Neural cell (in vitro differentiated cells): Measurements from ENCODE around the gene PLD1. TPM values are rescaled to one million over a fixed set of nuclear protein-coding genes. Genes with fewer than 3 reads are reported as not detected.

Experiments
- H2AFZ ChIP-seq: fragments of 200-600, 300-800 bp; sonication (generic), shearing (Covaris generic); 2 replicates; pipeline ENCODE4 v1.6.0; 2014; ENCODE audit warnings: low read depth, mild to moderate bottlenecking, antibody characterized with exemption, low read length, moderate library complexity
- H3F3A ChIP-seq: fragments of 200-600 bp; shearing (Covaris generic); 2 replicates; pipeline ENCODE4 v1.6.1; 2016; ENCODE audit warnings: mild to moderate bottlenecking, moderate library complexity, mixed read lengths, antibody characterized with exemption, low read length; ENCODE audit not compliant: insufficient read depth, poor library complexity, severe bottlenecking
- H3K27ac ChIP-seq: fragments of 200-600, 300-800 bp; sonication (generic), shearing (Covaris generic); 2 replicates; pipeline ENCODE4 v1.5.1; 2014; ENCODE audit warnings: mild to moderate bottlenecking, low read length, moderate library complexity
- H3K27me3 ChIP-seq: fragments of 300-800, 200-600 bp; sonication (generic), shearing (Covaris generic); 2 replicates; pipeline ENCODE4 v1.6.0; 2014; ENCODE audit warnings: mild to moderate bottlenecking, low read depth, low read length, moderate library complexity; ENCODE audit not compliant: insufficient read depth
- H3K36me3 ChIP-seq: fragments of 300-800, 200-600 bp; sonication (generic), shearing (Covaris generic); 2 replicates; pipeline ENCODE4 v1.5.1; 2014; ENCODE audit warnings: mild to moderate bottlenecking, antibody characterized with exemption, low read length, moderate library complexity; ENCODE audit not compliant: insufficient read depth
- H3K4me2 ChIP-seq: fragments of 300-800, 200-600 bp; sonication (generic), shearing (Covaris generic); 2 replicates; pipeline ENCODE4 v1.6.0; 2014; ENCODE audit warnings: mild to moderate bottlenecking, low read length
- H3K4me3 ChIP-seq: fragments of 300-800, 200-600 bp; sonication (generic), shearing (Covaris generic); 2 replicates; pipeline ENCODE4 v1.5.1; 2014; ENCODE audit warnings: mild to moderate bottlenecking, low read length, moderate library complexity
- H3K79me2 ChIP-seq: fragments of 200-600 bp; shearing (Covaris generic); replicated peaks from 2 replicates; pipeline ENCODE4 v1.6.0; 2014; ENCODE audit warnings: mild to moderate bottlenecking, low read length, moderate library complexity; ENCODE audit not compliant: insufficient read depth
- H3K9ac ChIP-seq: fragments of 300-800, 200-600 bp; sonication (generic), shearing (Covaris generic); 2 replicates; pipeline ENCODE4 v1.6.1; 2016; ENCODE audit warnings: mild to moderate bottlenecking, low read length, mixed read lengths
- H3K9me2 ChIP-seq: fragments of 200-600 bp; shearing (Covaris generic); 2 replicates; pipeline ENCODE4 v1.6.1; 2016; ENCODE audit warnings: mild to moderate bottlenecking, low read length, mixed read lengths; ENCODE audit not compliant: insufficient read depth
- H3K9me3 ChIP-seq: fragments of 200-600, 300-800 bp; sonication (generic), shearing (Covaris generic); 2 replicates; pipeline ENCODE4 v1.6.1; 2016; ENCODE audit warnings: mild to moderate bottlenecking, mixed run types, low read length, moderate library complexity, mixed read lengths
- H4K20me1 ChIP-seq: fragments of 200-600 bp; shearing (Covaris generic); 2 replicates; pipeline ENCODE4 v1.6.1; 2016; ENCODE audit warnings: mild to moderate bottlenecking, mixed run types; ENCODE audit not compliant: insufficient read depth
- CTCF ChIP-seq: fragments of 450-650 bp; IDR thresholded peaks from 2 replicates; pipeline ENCODE4 v1.5.1; 2014; ENCODE audit warnings: antibody characterized with exemption, mild to moderate bottlenecking, moderate library complexity; ENCODE audit not compliant: poor library complexity, severe bottlenecking
- EP300 ChIP-seq: fragments of 450-650 bp; conservative IDR thresholded peaks from 2 replicates; pipeline ENCODE4 v1.6.1; 2014; ENCODE audit warnings: antibody characterized with exemption, mild to moderate bottlenecking, moderate library complexity; ENCODE audit not compliant: poor library complexity, severe bottlenecking
- EZH2 ChIP-seq: fragments of 200-600, 300-800 bp; shearing (Covaris generic), sonication (generic); IDR thresholded peaks from 2 replicates; pipeline ENCODE4 v1.6.1; 2014; ENCODE audit warnings: antibody characterized with exemption, low read length, borderline replicate concordance, mild to moderate bottlenecking; ENCODE audit not compliant: insufficient read depth, poor library complexity, severe bottlenecking
- MXI1 ChIP-seq: fragments of 450-650 bp; conservative IDR thresholded peaks from 2 replicates; pipeline ENCODE4 v1.6.1; 2014; ENCODE audit warnings: antibody characterized with exemption, mild to moderate bottlenecking; ENCODE audit not compliant: poor library complexity, severe bottlenecking
- POLR2AphosphoS5 ChIP-seq: IDR thresholded peaks from 2 replicates; pipeline ENCODE4 v1.6.1; 2012
- RAD21 ChIP-seq: fragments of 450-650 bp; conservative IDR thresholded peaks from 2 replicates; pipeline ENCODE4 v1.6.1; 2014; ENCODE audit warnings: antibody characterized with exemption, mild to moderate bottlenecking, moderate library complexity
- REST ChIP-seq: IDR thresholded peaks from 2 replicates; pipeline ENCODE4 v1.6.1; 2012; ENCODE audit warnings: borderline replicate concordance
- SMC3 ChIP-seq: fragments of 450-650 bp; conservative IDR thresholded peaks from 2 replicates; pipeline ENCODE4 v1.6.1; 2014; ENCODE audit warnings: antibody characterized with exemption, mild to moderate bottlenecking, moderate library complexity; ENCODE audit not compliant: poor library complexity
- TAF1 ChIP-seq: IDR thresholded peaks from 2 replicates; pipeline ENCODE4 v1.6.1; 2012; ENCODE audit warnings: low read depth
- polyA plus RNA-seq: library from polyadenylated mRNA; depleted of rRNA; stranded (reverse); fragments of >200 nt; gene quantifications from 2 replicates; pipeline ENCODE4 v1.2.3, GENCODE V29; 2014

PLD1 gene
- polyA plus RNA-seq, 1 donor from 2014 or later, result 0.06 TPM

- no peaks in the 10 kb centered on the region for H3K9me3 ChIP-seq
- no peak overlapping the region for H2AFZ ChIP-seq
- no peak overlapping the region for H3K27ac ChIP-seq
- no peak overlapping the region for H3K4me3 ChIP-seq
- no peaks in the 10 kb centered on the region for H3K79me2 ChIP-seq
- H3K9ac ChIP-seq, result no peak overlapping the region
- no peaks in the 10 kb centered on the region for H4K20me1 ChIP-seq
- no peak overlapping the region for H3K4me2 ChIP-seq
- no peak for TF ChIP-seq CTCF
- no peak for TF ChIP-seq REST
- no peak for TF ChIP-seq RAD21
- no peak for TF ChIP-seq EP300
- TF ChIP-seq TAF1, result no peak
- no peak for TF ChIP-seq POLR2AphosphoS5
- no peak for TF ChIP-seq SMC3
- TF ChIP-seq MXI1, result no peak
- no peak for TF ChIP-seq EZH2
- no peaks in the 10 kb centered on the region for H3K9me2 ChIP-seq
- no peaks in the 10 kb centered on the region for H3K36me3 ChIP-seq
- no peaks in the 10 kb centered on the region for H3K27me3 ChIP-seq
- H3F3A ChIP-seq, result no peaks in the 10 kb centered on the region
These were observed 202.8 kb downstream of the PLD1 start for GRCh38 chr3:171607452-171607851.

DNA sequence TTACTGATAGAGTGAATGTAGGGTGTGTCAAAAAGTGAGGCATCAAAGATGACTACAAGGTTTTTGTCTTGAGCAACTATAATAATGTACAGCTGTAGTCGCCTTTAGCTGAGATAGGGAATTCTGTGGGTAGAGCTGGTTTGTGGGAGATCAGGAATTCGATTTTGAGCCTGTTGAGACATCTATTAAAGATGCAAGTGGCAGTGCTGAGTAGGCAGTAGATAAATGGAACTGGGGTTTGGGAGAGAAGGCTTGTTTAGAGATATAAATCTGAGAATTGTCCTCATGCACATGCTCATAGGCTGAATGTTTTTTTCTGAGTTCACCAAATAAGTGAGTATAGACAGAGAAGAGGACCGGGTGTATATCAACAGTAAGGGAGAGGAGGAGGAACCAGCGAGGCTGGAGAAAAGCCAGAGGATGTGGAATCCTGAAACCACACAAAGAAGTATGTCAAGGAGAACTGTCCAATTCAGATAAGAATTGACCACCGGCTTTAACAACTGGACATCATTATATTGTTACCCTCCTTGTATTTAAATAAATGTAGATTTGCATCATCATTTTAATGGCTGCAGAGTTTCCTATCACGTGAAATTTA lies 204.0 kb downstream of the PLD1 start:
- Histone ChIP-seq H3K27me3 (no peaks in the 10 kb centered on the region), H3K4me2 (no peak overlapping the region), H4K20me1 (no peaks in the 10 kb centered on the region), H3K36me3 (no peaks in the 10 kb centered on the region), H3K9me2 (no peaks in the 10 kb centered on the region), H3K27ac (no peak overlapping the region), H3K4me3 (no peak overlapping the region), H3K9ac (no peak overlapping the region), H2AFZ (no peak overlapping the region), H3K9me3 (no peaks in the 10 kb centered on the region), H3K79me2 (no peaks in the 10 kb centered on the region), H3F3A (no peaks in the 10 kb centered on the region)
- TF ChIP-seq TAF1 (no peak), MXI1 (no peak), EZH2 (no peak), RAD21 (no peak), SMC3 (no peak), POLR2AphosphoS5 (no peak), REST (no peak), EP300 (no peak)
